Ascending aorta (tissue), 2 donors: ENCODE data around the gene PHF19. TPM values are rescaled to one million over a fixed set of nuclear protein-coding genes. Genes with fewer than 3 reads are reported as not detected.
A peak's percentile ranks its signal among the peaks of the same experiment; 100 is the strongest.

Experiments used
- DNase-seq, 2 donors: peaks; one replicate each; pipeline ENCODE4 v3.0.0-alpha.2; 2019; ENCODE audit warnings: low spot score in 2 of 2
- H3K27ac ChIP-seq, 2 donors: fragments of 200-600 bp; sonication (generic); one replicate each; pipeline ENCODE4 v1.5.1; 2016 to 2017; ENCODE audit warnings: mild to moderate bottlenecking in 1 of 2
- H3K27me3 ChIP-seq: fragments of 200-600 bp; sonication (generic); one replicate; pipeline ENCODE4 v1.5.1; 2017
- H3K36me3 ChIP-seq, 2 donors: fragments of 200-600 bp; sonication (generic); one replicate each; pipeline ENCODE4 v1.5.1; 2016
- H3K4me1 ChIP-seq, 2 donors: fragments of 200-600 bp; sonication (generic); one replicate each; pipeline ENCODE4 v1.5.1; 2016 to 2017; ENCODE audit warnings: mild to moderate bottlenecking in 1 of 2
- H3K4me3 ChIP-seq, 2 donors: fragments of 200-600 bp; sonication (generic); one replicate each; pipeline ENCODE4 v1.5.1; 2016 to 2017; ENCODE audit warnings: mild to moderate bottlenecking in 1 of 2
- H3K9me3 ChIP-seq, 2 donors: fragments of 200-600 bp; sonication (generic); one replicate each; pipeline ENCODE4 v1.5.1; 2016
- intact Hi-C: fragments of 100-400 bp; cut with DNase I; formaldehyde crosslinking; loops from one replicate; pipeline ENCODE4 v1.15.1; 2023
- total RNA-seq: library from RNA; depleted of rRNA; stranded (reverse); fragments of >200 nt; gene quantifications from one replicate; pipeline ENCODE4 v1.1.0, GENCODE V29; 2016
- TF ChIP-seq, protein P1 (sequence below), 3 experiments: fragments of 200-600 bp in 2 of 3; fragments of 450-650 bp in 1 of 3; sonication (generic) in 2 of 3; IDR thresholded peaks; one replicate each; pipeline ENCODE4 v1.5.1; 2016 to 2019; ENCODE audit warnings: antibody characterized with exemption in 3 of 3, mild to moderate bottlenecking in 1 of 3, moderate library complexity in 1 of 3

PHF19 gene
- total RNA-seq, 1 donor from 2014 or later, result 33.0 TPM

DNA sequence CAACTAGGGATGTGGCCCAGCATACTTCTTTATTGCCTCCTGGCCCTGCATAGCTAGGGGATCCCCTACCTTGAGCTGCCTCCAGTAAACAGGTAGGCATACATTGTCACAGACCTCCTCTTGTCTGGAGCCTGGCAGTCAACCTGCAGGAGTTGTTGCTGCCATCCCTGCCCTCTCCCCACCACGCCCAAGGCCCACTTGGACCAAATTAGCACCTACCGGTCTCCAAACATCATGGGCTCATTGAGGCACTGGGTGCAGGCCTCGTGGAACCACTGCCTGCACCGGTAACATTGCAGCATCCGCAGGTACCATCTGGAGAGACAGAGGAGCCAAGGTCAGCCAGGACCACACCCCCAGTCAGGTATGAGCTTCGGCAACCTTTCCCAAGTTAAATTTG is 10.3 kb downstream of the PHF19 start:
- no peak overlapping the region for H3K4me3 ChIP-seq
- TF ChIP-seq, protein P1, sequence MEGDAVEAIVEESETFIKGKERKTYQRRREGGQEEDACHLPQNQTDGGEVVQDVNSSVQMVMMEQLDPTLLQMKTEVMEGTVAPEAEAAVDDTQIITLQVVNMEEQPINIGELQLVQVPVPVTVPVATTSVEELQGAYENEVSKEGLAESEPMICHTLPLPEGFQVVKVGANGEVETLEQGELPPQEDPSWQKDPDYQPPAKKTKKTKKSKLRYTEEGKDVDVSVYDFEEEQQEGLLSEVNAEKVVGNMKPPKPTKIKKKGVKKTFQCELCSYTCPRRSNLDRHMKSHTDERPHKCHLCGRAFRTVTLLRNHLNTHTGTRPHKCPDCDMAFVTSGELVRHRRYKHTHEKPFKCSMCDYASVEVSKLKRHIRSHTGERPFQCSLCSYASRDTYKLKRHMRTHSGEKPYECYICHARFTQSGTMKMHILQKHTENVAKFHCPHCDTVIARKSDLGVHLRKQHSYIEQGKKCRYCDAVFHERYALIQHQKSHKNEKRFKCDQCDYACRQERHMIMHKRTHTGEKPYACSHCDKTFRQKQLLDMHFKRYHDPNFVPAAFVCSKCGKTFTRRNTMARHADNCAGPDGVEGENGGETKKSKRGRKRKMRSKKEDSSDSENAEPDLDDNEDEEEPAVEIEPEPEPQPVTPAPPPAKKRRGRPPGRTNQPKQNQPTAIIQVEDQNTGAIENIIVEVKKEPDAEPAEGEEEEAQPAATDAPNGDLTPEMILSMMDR (IDR thresholded peaks at IDR 0.05), result no peak
- H3K9me3 ChIP-seq, result no peaks in the 10 kb centered on the region
- H3K27ac ChIP-seq, result no peak overlapping the region
- intact Hi-C loops, result loop anchor here (5.0 kb wide), 2 partner anchors 74 to 336 kb away; partner anchors contain the start of genes FBXW2 and RAB14
- DNase-seq, result no peak
- H3K4me1 ChIP-seq, result peaks cover 5 to 16% of the 10 kb centered on the region in 2 donors
- peaks cover 33 to 45% of the 10 kb centered on the region in 2 donors for H3K36me3 ChIP-seq
- H3K27me3 ChIP-seq, result no peaks in the 10 kb centered on the region

DNA sequence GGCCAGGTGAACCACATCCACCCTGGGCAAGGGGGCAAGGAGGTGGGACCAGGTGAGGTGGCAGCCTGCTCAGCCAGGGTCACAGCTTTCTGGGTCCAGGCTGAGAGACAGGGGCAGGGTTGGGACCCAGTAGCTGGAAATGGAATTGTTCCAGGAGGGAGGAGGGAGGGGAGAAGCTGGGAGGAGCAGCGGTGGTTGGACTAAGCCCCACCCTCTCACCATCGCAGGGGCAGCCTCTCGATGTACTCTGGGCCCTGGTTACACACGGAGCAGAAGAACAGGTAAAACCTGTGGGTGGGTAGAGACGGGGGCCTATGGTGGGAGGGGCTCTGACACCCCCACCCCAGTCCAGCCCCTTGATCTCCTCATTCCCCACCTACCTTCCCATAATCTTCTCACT is 11.2 kb downstream of the PHF19 start:
- no peaks in the 10 kb centered on the region for H3K27me3 ChIP-seq
- H3K27ac ChIP-seq, result peak overlapping the region in 1 of 2 donors; percentile 15
- no peak overlapping the region for H3K4me3 ChIP-seq
- H3K9me3 ChIP-seq, result no peaks in the 10 kb centered on the region
- TF ChIP-seq, protein P1 (IDR thresholded peaks at IDR 0.05), result no peak
- intact Hi-C loops, result loop anchor here (5.0 kb wide), 2 partner anchors 74 to 336 kb away; partner anchors contain the start of genes FBXW2 and RAB14
- peaks cover 40 to 54% of the 10 kb centered on the region in 2 donors for H3K36me3 ChIP-seq
- peaks cover 5 to 16% of the 10 kb centered on the region in 2 donors for H3K4me1 ChIP-seq
- no peak for DNase-seq

DNA sequence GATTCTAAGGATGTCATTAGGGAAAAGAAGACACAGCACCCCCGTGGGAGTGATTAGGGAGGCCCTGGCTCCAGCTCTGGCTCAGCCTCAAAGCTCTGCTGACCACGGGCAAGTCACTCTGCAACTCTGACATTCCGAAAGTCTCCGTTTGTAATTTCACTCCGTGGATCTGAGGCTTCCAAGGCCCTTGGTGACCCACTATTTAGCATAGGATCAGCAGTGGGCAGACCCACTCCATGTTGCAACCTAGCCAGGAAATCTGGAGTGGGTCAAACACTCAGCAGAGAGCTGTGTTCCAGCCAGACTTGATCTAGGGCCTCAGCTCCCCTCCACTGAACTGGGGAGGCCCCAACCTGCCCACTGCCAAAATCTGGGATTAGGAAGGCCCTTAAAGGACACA is 11.8 kb downstream of the PHF19 start:
- Histone ChIP-seq H3K27me3 (no peaks in the 10 kb centered on the region), H3K4me1 (peaks cover 5 to 16% of the 10 kb centered on the region in 2 donors), H3K36me3 (peaks cover 46 to 60% of the 10 kb centered on the region in 2 donors), H3K27ac (no peak overlapping the region), H3K9me3 (no peaks in the 10 kb centered on the region), H3K4me3 (no peak overlapping the region)
- TF ChIP-seq, protein P1 (IDR thresholded peaks at IDR 0.05), result no peak
- intact Hi-C loops, result loop anchor here (5.0 kb wide), 2 partner anchors 73 to 337 kb away; partner anchors contain the start of genes FBXW2 and RAB14
- no peak for DNase-seq

DNA sequence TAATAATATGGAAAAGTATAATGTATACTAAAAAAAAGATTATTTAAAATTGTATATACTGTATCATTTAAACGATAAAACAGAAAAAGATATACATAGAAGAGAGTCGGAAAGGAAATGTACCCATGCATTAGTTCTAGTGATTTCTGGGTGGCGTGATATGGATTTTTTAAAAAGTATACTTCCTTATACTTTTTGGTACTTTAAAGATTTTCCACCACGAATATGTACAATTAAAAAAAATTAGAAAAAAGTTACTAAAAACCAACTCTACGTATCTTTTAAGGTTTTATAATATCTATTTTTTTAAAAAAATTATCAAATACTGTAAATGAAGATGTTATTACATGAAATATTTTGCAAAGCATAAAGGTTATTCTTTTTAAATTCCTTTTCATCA is 12.3 kb downstream of the PHF19 start:
- H3K27me3 ChIP-seq, result no peaks in the 10 kb centered on the region
- TF ChIP-seq, protein P1 (IDR thresholded peaks at IDR 0.05), result no peak
- H3K4me3 ChIP-seq, result no peak overlapping the region
- H3K36me3 ChIP-seq, result peaks cover 50 to 64% of the 10 kb centered on the region in 2 donors
- H3K9me3 ChIP-seq, result no peaks in the 10 kb centered on the region
- no peak overlapping the region for H3K27ac ChIP-seq
- peaks cover 5 to 14% of the 10 kb centered on the region in 2 donors for H3K4me1 ChIP-seq
- intact Hi-C loops, result loop anchor here (5.0 kb wide), 2 partner anchors 72 to 338 kb away; partner anchors contain the start of genes FBXW2 and RAB14
- DNase-seq, result no peak

DNA sequence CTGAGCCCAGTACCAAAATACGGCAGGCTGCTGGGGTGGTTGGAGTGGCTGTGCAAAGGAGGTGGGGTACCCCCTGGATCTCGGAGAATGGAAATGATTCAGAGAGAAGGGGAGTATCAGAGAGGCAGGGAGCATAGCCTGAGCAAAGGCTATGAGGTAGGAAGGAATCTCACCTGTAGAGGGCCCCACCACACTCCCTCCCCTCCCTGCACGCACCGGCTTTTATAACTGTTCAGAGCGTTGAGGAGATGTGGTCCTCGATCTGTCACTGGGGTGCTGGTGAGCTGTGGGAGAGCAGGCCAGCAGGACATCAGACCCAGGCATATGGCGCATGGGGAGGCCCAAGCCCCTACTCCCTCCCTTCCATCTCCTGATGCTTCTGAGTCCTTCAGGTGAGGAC is 13.2 kb downstream of the PHF19 start:
- no peak overlapping the region for H3K4me3 ChIP-seq
- no peaks in the 10 kb centered on the region for H3K27me3 ChIP-seq
- TF ChIP-seq, protein P1 (IDR thresholded peaks at IDR 0.05), result no peak
- DNase-seq, result no peak
- peaks cover 5 to 9% of the 10 kb centered on the region in 2 donors for H3K4me1 ChIP-seq
- intact Hi-C loops, result no loop called here
- peaks cover 54 to 70% of the 10 kb centered on the region in 2 donors for H3K36me3 ChIP-seq
- H3K9me3 ChIP-seq, result no peaks in the 10 kb centered on the region
- no peak overlapping the region for H3K27ac ChIP-seq
